Panc1 (cell line): ENCODE measurements around the gene NAGS. TPM values are rescaled to one million over a fixed set of nuclear protein-coding genes. Genes with fewer than 3 reads are reported as not detected.

ENCODE experiments used
- ATAC-seq: fragments of 200-7000 bp; cut with Tn5 transposase; 2 replicates; pipeline ENCODE4 v1.9.1; 2020; ENCODE audit warnings: mild to moderate bottlenecking, moderate library complexity
- BruUV-seq: library from RNA; stranded (reverse); fragments of 400-500 nt; replicated peaks from 2 replicates; lab custom pipeline; 2021; lab: Mats Ljungman, UMichigan
- CTCF ChIA-PET: fragments of 300-600 bp; sonication (Branson Sonifier 250); formaldehyde crosslinking; loops from one replicate; lab custom pipeline; 2022; ENCODE audit warnings: antibody characterized with exemption; lab: Charles Lee
- POLR2A ChIA-PET: fragments of 300-600 bp; sonication (Branson Sonifier 250); formaldehyde crosslinking; loops from one replicate; lab custom pipeline; 2022; ENCODE audit warnings: antibody characterized with exemption; lab: Charles Lee
- DNase-seq: peaks from one replicate; pipeline ENCODE4 v3.0.0-alpha.2; 2010; ENCODE audit warnings: low read depth, low spot score
- H3K27ac ChIP-seq: 2 replicates; pipeline ENCODE4 v1.5.1; 2011; ENCODE audit warnings: mild to moderate bottlenecking, low read length, inconsistent platforms
- H3K27me3 ChIP-seq: fragments of 200-500 bp; sonication (Bioruptor generic); 2 replicates; pipeline ENCODE4 v1.6.0; 2014; ENCODE audit warnings: low read length, inconsistent platforms; ENCODE audit not compliant: control insufficient read depth, insufficient read depth
- H3K36me3 ChIP-seq: fragments of 200-500 bp; sonication (Bioruptor generic); 2 replicates; pipeline ENCODE4 v1.5.1; 2014; ENCODE audit warnings: inconsistent platforms, mild to moderate bottlenecking, low read length, moderate library complexity; ENCODE audit not compliant: control insufficient read depth, insufficient read depth
- H3K4me1 ChIP-seq: 2 replicates; pipeline ENCODE4 v1.5.1; 2011; ENCODE audit warnings: inconsistent platforms, mild to moderate bottlenecking, low read length, moderate library complexity; ENCODE audit not compliant: control insufficient read depth, insufficient read depth
- H3K4me3 ChIP-seq, 2 experiments: 2 replicates each; pipeline ENCODE4 v1.5.1; 2011 to 2012; ENCODE audit warnings: low read depth in 2 of 2, low read length in 2 of 2, mild to moderate bottlenecking in 2 of 2, inconsistent platforms in 1 of 2, moderate library complexity in 1 of 2
- H3K9me3 ChIP-seq: fragments of 200-500 bp; sonication (Bioruptor generic); 2 replicates; pipeline ENCODE4 v1.5.1; 2014; ENCODE audit warnings: low read depth, mild to moderate bottlenecking, inconsistent platforms, low read length, moderate library complexity; ENCODE audit not compliant: control insufficient read depth, insufficient read depth
- CTCF ChIP-seq: fragments of 450-650 bp; IDR thresholded peaks from 2 replicates; pipeline ENCODE4 v1.5.1; 2017; ENCODE audit warnings: mild to moderate bottlenecking
- POLR2AphosphoS5 ChIP-seq: IDR thresholded peaks from 2 replicates; pipeline ENCODE4 v1.6.1; 2012; ENCODE audit warnings: mild to moderate bottlenecking, low read depth, low read length, moderate library complexity
- REST ChIP-seq, 2 experiments: IDR thresholded peaks; 2 replicates each; pipeline ENCODE4 v1.6.1; 2011 to 2012; ENCODE audit warnings: low read depth in 2 of 2, control low read depth in 1 of 2, low read length in 1 of 2, mild to moderate bottlenecking in 1 of 2, moderate library complexity in 1 of 2; ENCODE audit not compliant: insufficient read depth in 1 of 2
- SIN3A ChIP-seq: IDR thresholded peaks from 2 replicates; pipeline ENCODE4 v1.6.1; 2012; ENCODE audit warnings: low read depth, mild to moderate bottlenecking, low read length, moderate library complexity, borderline replicate concordance; ENCODE audit not compliant: insufficient read depth
- TCF7L2 ChIP-seq: IDR thresholded peaks from 2 replicates; pipeline ENCODE4 v1.6.1; 2011; ENCODE audit warnings: mild to moderate bottlenecking, low read depth, low read length, inconsistent platforms
- in situ Hi-C: cut with HindIII; loops from 2 replicates; pipeline ENCODE4 v1.10.0; 2016; ENCODE audit warnings: low sequenced_read_pairs, low pct_unique_long_range_greater_than_20kb
- intact Hi-C: fragments of 100-400 bp; cut with micrococcal nuclease; formaldehyde crosslinking; loops from one replicate; pipeline ENCODE4 v1.10.0; 2022; ENCODE audit not compliant: unreplicated experiment
- total RNA-seq: library from RNA; stranded (reverse); gene quantifications from one replicate; pipeline ENCODE4 v1.2.1, GENCODE V29; 2021; ENCODE audit not compliant: unreplicated experiment

The NAGS gene
- total RNA-seq, 1 experiment from 2014 or later: 2.7 TPM

GRCh38 chr17:44024853-44025252 is 20.4 kb downstream of the NAGS start:
- intact Hi-C loops (no loop called here), in situ Hi-C loops (no loop called here)
- ChIA-PET CTCF (no interaction called here), POLR2A (no interaction called here)
- Histone ChIP-seq H3K9me3 (no peaks in the 10 kb centered on the region), H3K4me3 (no peak overlapping the region), H3K27me3 (no peaks in the 10 kb centered on the region), H3K36me3 (no peaks in the 10 kb centered on the region), H3K27ac (no peak overlapping the region), H3K4me1 (no peaks in the 10 kb centered on the region)
- DNase-seq: no peak
- TF ChIP-seq POLR2AphosphoS5 (no peak), REST (IDR thresholded peaks at IDR 0.05; ENCODE audit: insufficient read depth in 1 of 2, low read depth in 2 of 2, low read length in 1 of 2) (no peak), CTCF (no peak), SIN3A (no peak), TCF7L2 (no peak)
- BruUV-seq: no TSS peak
- no peak for ATAC-seq

- no peaks in the 10 kb centered on the region for H3K4me1 ChIP-seq
- no peak for DNase-seq
- ChIA-PET POLR2A (interaction anchor here (0.6 kb wide), 1 partner anchor 17 kb away, joined by 6 read pairs; no protein-coding TSS in a partner anchor), CTCF (no interaction called here)
- TF ChIP-seq SIN3A (no peak), TCF7L2 (no peak), REST (IDR thresholded peaks at IDR 0.05; ENCODE audit: insufficient read depth in 1 of 2, low read depth in 2 of 2, low read length in 1 of 2) (no peak), POLR2AphosphoS5 (no peak), CTCF (no peak)
- BruUV-seq: TSS peak; percentile 39
- ATAC-seq: no peak
- peaks cover 6% of the 10 kb centered on the region; the same call in 1 of the 2 replicates for H3K36me3 ChIP-seq
- H3K4me3 ChIP-seq: no peak overlapping the region
- H3K27ac ChIP-seq: no peak overlapping the region
- in situ Hi-C loops (no loop called here), intact Hi-C loops (no loop called here)
- no peaks in the 10 kb centered on the region for H3K27me3 ChIP-seq
- H3K9me3 ChIP-seq: no peaks in the 10 kb centered on the region
These were observed 25.3 kb downstream of the NAGS start for GRCh38 chr17:44029736-44030135.
